ENCODE measurements around the gene RAB40AL.

The RAB40AL gene

GRCh38 chrX:102983205-102983604, 46.1 kb downstream of the RAB40AL start:
- H3K4me3 ChIP-seq (ENCODE audit: low read depth, low read length) = no peak overlapping the region
- no peak for TF ChIP-seq CTCF (IDR thresholded peaks at IDR 0.05; ENCODE audit: borderline replicate concordance, insufficient read depth, low read depth, low read length)

- no peak for TF ChIP-seq CTCF (IDR thresholded peaks at IDR 0.05; ENCODE audit: borderline replicate concordance, insufficient read depth, low read depth, low read length)
- no peak overlapping the region for H3K4me3 ChIP-seq (ENCODE audit: low read depth, low read length)
Measured at GRCh38 chrX:102985192-102985591, 48.1 kb downstream of the RAB40AL start.
